ENCODE measurements around the gene UBE2O. TPM values are rescaled to one million over a fixed set of nuclear protein-coding genes. Genes with fewer than 3 reads are reported as not detected.
A peak's percentile ranks its signal among the peaks of the same experiment; 100 is the strongest.

The UBE2O gene
- total and polyA plus RNA-seq, 2 experiments from 2014 or later: 7.1 to 17.2 TPM

DNA sequence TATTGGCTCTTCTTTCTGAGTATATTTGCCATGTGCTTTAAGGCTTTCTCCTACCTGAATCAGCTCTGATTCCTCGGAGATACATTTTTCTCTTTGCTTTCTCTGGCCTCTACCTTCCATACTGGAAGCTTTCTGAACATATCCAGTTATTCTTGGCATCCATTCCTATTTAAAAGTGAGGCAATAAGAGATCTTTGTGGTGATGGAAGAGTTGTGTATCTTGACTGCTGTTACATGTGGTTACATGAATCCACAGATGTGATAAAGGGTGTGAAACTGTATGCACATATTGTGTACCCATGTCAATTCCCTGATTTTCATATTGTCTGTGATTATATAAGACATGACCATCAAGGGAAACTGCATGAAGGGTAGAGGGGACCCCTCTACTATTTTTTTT lies 24.4 kb downstream of the UBE2O start:
- WGBS, 2 experiments (ENCODE audit: low coverage in 1 of 2, low lambda C conversion rate in 2 of 2, missing lambda C conversion rate in 2 of 2): 94 to 95% methylated on average over 1 of the region's 1 CpG
- no peak overlapping the region for H3K27ac ChIP-seq
- no peak for DNase-seq
- in situ Hi-C loops (cut with MboI): no loop called here
- H3F3A ChIP-seq (ENCODE audit: insufficient read depth): peaks cover 18% of the 10 kb centered on the region
- H3K79me2 ChIP-seq (ENCODE audit: insufficient read depth): peaks cover 97% of the 10 kb centered on the region
- no peaks in the 10 kb centered on the region for H3K9me2 ChIP-seq (ENCODE audit: insufficient read depth)
- H2AFZ ChIP-seq: no peak overlapping the region
- no peaks in the 10 kb centered on the region for H3K9me3 ChIP-seq (ENCODE audit: low read depth)
- no peak overlapping the region for H3K4me3 ChIP-seq
- no peak overlapping the region for H3K9ac ChIP-seq
- no peaks in the 10 kb centered on the region for H3K27me3 ChIP-seq (replicated peaks; ENCODE audit: insufficient read depth)
- no peak for TF ChIP-seq EZH2phosphoT487 (IDR thresholded peaks at IDR 0.05; ENCODE audit: insufficient read depth, low read depth)
- TF ChIP-seq EZH2 (IDR thresholded peaks at IDR 0.05; ENCODE audit: insufficient read depth, poor library complexity, severe bottlenecking): no peak
- peaks cover 11% of the 10 kb centered on the region; the same call in 1 of the 2 replicates for H4K20me1 ChIP-seq (ENCODE audit: insufficient read depth)
- no peak overlapping the region for H3K4me2 ChIP-seq (ENCODE audit: unreplicated experiment)
- H3K4me1 ChIP-seq (ENCODE audit: insufficient read depth): peaks cover 14% of the 10 kb centered on the region
- no peaks in the 10 kb centered on the region for H3K36me3 ChIP-seq (ENCODE audit: low read depth)

DNA sequence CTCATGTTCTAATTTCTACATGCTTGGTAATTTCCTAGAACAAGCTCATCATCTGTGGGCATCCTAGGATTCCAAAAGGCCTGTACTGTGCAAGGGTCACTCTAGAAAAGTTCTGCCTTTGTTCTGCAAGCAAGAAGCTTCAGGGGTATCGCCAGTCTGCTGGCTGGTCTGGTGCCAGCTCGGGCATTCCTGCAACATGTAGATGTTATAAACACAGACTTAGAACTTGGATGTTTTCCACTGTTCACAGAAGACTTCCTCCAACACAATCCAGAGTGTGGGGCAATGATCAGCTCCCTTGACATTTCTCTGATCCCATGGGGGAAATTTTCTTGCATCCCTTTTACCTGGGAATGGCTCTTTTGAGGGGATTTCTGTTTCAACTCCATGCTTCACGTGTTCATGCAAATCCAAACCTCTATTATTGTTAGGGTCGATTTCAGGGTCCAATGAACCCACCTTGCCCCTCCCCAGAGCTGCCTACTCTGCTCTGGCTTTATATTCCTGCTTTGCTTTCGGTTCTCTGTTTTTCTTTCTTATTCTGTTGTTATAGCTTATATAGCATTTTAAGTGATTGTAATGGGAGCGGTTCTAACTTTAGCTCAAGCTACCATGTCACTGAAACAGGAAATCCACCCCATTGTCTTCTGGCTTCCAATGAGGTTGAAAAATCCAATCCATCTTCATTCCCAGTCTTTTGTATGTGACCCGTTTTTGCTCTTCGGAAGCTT lies 25.3 kb downstream of the UBE2O start:
- DNase-seq: peak; percentile 49
- H3K27me3 ChIP-seq (replicated peaks; ENCODE audit: insufficient read depth): no peaks in the 10 kb centered on the region
- in situ Hi-C loops (cut with MboI): no loop called here
- H2AFZ ChIP-seq: no peak overlapping the region
- H3K27ac ChIP-seq: peak overlapping the region; percentile 22; the same call in 1 of the 2 replicates
- H4K20me1 ChIP-seq (ENCODE audit: insufficient read depth): peaks cover 7% of the 10 kb centered on the region; the same call in 1 of the 2 replicates
- H3K4me2 ChIP-seq (ENCODE audit: unreplicated experiment): no peak overlapping the region
- H3F3A ChIP-seq (ENCODE audit: insufficient read depth): peaks cover 18% of the 10 kb centered on the region
- no peak for TF ChIP-seq EZH2 (IDR thresholded peaks at IDR 0.05; ENCODE audit: insufficient read depth, poor library complexity, severe bottlenecking)
- TF ChIP-seq EZH2phosphoT487 (IDR thresholded peaks at IDR 0.05; ENCODE audit: insufficient read depth, low read depth): no peak
- no peak overlapping the region for H3K9ac ChIP-seq
- H3K36me3 ChIP-seq (ENCODE audit: low read depth): no peaks in the 10 kb centered on the region
- H3K79me2 ChIP-seq (ENCODE audit: insufficient read depth): peaks cover 97% of the 10 kb centered on the region
- 81 to 82% methylated on average over 8 of the region's 8 CpGs for WGBS, 2 experiments (ENCODE audit: low coverage in 1 of 2, low lambda C conversion rate in 2 of 2, missing lambda C conversion rate in 2 of 2)
- H3K9me2 ChIP-seq (ENCODE audit: insufficient read depth): no peaks in the 10 kb centered on the region
- H3K4me3 ChIP-seq: no peak overlapping the region
- H3K4me1 ChIP-seq (ENCODE audit: insufficient read depth): peaks cover 14% of the 10 kb centered on the region
- no peaks in the 10 kb centered on the region for H3K9me3 ChIP-seq (ENCODE audit: low read depth)

DNA sequence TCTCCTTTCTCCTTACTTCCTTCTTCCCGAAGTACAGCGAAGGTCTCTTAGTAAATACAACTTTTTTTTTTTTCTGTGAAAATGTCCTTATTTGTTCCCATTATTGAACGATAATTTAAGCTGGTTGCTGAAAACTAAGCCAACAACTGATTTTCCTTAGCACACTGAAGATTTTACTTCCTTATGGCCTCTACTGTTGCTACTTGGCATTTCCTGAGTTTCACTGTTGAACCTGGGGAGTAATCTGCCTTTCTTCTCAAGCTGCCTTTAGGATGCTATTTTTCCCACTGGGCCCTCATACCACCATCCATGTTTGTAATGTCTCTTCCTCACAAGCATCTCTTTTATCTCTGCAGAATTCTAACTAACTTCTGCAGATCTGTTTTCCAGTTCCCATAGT lies 26.1 kb downstream of the UBE2O start:
- Histone ChIP-seq H3K9ac (no peak overlapping the region), H3K4me2 (ENCODE audit: unreplicated experiment) (no peak overlapping the region), H3K27me3 (replicated peaks; ENCODE audit: insufficient read depth) (no peaks in the 10 kb centered on the region), H3F3A (ENCODE audit: insufficient read depth) (peaks cover 18% of the 10 kb centered on the region), H3K4me3 (no peak overlapping the region), H3K79me2 (ENCODE audit: insufficient read depth) (peaks cover 94% of the 10 kb centered on the region), H4K20me1 (ENCODE audit: insufficient read depth) (no peaks in the 10 kb centered on the region), H2AFZ (no peak overlapping the region), H3K9me2 (ENCODE audit: insufficient read depth) (no peaks in the 10 kb centered on the region), H3K27ac (peak overlapping the region; percentile 22; the same call in 1 of the 2 replicates), H3K4me1 (ENCODE audit: insufficient read depth) (peaks cover 14% of the 10 kb centered on the region), H3K9me3 (ENCODE audit: low read depth) (no peaks in the 10 kb centered on the region), H3K36me3 (ENCODE audit: low read depth) (no peaks in the 10 kb centered on the region)
- TF ChIP-seq EZH2 (IDR thresholded peaks at IDR 0.05; ENCODE audit: insufficient read depth, poor library complexity, severe bottlenecking): no peak
- TF ChIP-seq EZH2phosphoT487 (IDR thresholded peaks at IDR 0.05; ENCODE audit: insufficient read depth, low read depth): no peak
- DNase-seq: no peak
- in situ Hi-C loops (cut with MboI): no loop called here
- 98% methylated on average over 3 of the region's 3 CpGs for WGBS, 2 experiments (ENCODE audit: low coverage in 1 of 2, low lambda C conversion rate in 2 of 2, missing lambda C conversion rate in 2 of 2)

DNA sequence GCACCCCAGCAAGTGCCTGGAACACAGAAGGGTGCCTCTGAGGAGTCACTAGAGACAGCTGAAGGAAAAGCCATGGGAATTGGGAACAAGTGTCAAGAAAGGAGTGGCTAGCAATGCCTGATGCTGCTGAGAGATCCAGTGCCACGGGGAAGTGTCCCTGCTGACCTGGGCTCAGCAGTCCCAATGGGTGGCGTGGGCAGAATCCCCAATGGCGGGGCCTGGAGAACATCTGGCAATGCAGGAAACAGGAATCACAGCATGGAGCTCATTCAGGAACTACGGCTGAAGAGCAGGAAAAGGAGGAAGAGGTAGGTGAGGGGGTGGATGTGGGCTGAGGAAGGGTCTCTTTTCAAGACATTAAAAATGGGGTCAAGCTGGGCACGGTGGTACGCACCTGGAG lies 30.1 kb downstream of the UBE2O start:
- Histone ChIP-seq H3K36me3 (ENCODE audit: low read depth) (no peaks in the 10 kb centered on the region), H3K27ac (no peak overlapping the region), H4K20me1 (ENCODE audit: insufficient read depth) (no peaks in the 10 kb centered on the region), H3K4me2 (ENCODE audit: unreplicated experiment) (no peak overlapping the region), H2AFZ (no peak overlapping the region), H3K4me1 (ENCODE audit: insufficient read depth) (peaks cover 10% of the 10 kb centered on the region), H3K9me3 (ENCODE audit: low read depth) (no peaks in the 10 kb centered on the region), H3K79me2 (ENCODE audit: insufficient read depth) (peaks cover 93% of the 10 kb centered on the region), H3K27me3 (replicated peaks; ENCODE audit: insufficient read depth) (no peaks in the 10 kb centered on the region), H3K4me3 (no peak overlapping the region), H3K9me2 (ENCODE audit: insufficient read depth) (no peaks in the 10 kb centered on the region), H3K9ac (no peak overlapping the region), H3F3A (ENCODE audit: insufficient read depth) (peaks cover 11% of the 10 kb centered on the region)
- DNase-seq: no peak
- TF ChIP-seq EZH2phosphoT487 (IDR thresholded peaks at IDR 0.05; ENCODE audit: insufficient read depth, low read depth) (no peak), EZH2 (IDR thresholded peaks at IDR 0.05; ENCODE audit: insufficient read depth, poor library complexity, severe bottlenecking) (no peak)
- WGBS, 2 experiments (ENCODE audit: low coverage in 1 of 2, low lambda C conversion rate in 2 of 2, missing lambda C conversion rate in 2 of 2): 95 to 98% methylated on average over 6 of the region's 6 CpGs
- in situ Hi-C loops (cut with MboI): no loop called here
